HUES6 (cell line): ENCODE results near the gene NALF2.

Experiments
- H3K27ac ChIP-seq: 2 replicates; pipeline ENCODE4 v1.7.0; 2013; ENCODE audit warnings: low read depth, mild to moderate bottlenecking, low read length, inconsistent platforms
- H3K27me3 ChIP-seq: 2 replicates; pipeline ENCODE4 v1.6.1; 2013; ENCODE audit warnings: low read length; ENCODE audit not compliant: control insufficient read depth, insufficient read depth
- H3K36me3 ChIP-seq: 2 replicates; pipeline ENCODE4 v1.6.1; 2013; ENCODE audit warnings: low read length; ENCODE audit not compliant: control insufficient read depth, insufficient read depth
- H3K4me1 ChIP-seq: 2 replicates; pipeline ENCODE4 v1.6.1; 2013; ENCODE audit warnings: low read length; ENCODE audit not compliant: control insufficient read depth, insufficient read depth
- H3K4me3 ChIP-seq: 2 replicates; pipeline ENCODE4 v1.5.1; 2013; ENCODE audit warnings: low read depth, low read length
- H3K9ac ChIP-seq: one replicate; pipeline ENCODE4 v1.6.1; 2013; ENCODE audit warnings: mild to moderate bottlenecking, low read length
- H3K9me3 ChIP-seq: 2 replicates; pipeline ENCODE4 v1.6.1; 2013; ENCODE audit warnings: low read depth, low read length; ENCODE audit not compliant: control insufficient read depth, insufficient read depth

The NALF2 gene

DNA sequence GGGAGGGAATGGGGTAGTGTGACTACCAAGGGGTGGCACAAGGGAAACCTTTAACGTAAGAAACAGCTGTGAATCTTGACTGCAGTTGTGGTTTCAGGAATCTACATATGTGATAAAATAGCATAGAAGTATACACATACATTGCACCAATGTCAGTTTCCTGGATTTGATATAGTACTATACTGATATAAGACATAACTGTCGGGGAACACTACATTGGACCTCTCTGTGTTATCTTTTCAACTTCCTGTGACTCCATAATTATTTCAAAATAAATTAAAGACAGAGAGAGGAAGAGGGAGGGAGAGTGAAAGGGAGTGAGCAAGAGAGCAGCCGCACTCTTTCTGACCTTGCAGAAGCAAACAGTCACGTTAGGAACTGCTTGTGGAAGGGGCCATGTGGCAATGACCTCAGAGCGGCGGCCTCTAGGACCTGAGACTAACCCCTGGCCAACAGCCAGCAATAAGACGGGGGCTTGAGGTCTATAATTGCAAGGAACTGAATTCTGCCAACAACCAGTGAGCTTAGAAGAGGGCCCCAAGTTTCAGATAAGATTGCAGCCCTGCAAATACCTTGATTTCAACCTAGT is 47.4 kb downstream of the NALF2 start:
- no peak overlapping the region for H3K4me3 ChIP-seq
- peaks cover 24% of the 10 kb centered on the region; the same call in 1 of the 2 replicates for H3K9me3 ChIP-seq
- no peaks in the 10 kb centered on the region for H3K27me3 ChIP-seq
- peaks cover 24% of the 10 kb centered on the region for H3K4me1 ChIP-seq
- no peak overlapping the region for H3K27ac ChIP-seq
- H3K9ac ChIP-seq = no peak overlapping the region
- H3K36me3 ChIP-seq = no peaks in the 10 kb centered on the region

DNA sequence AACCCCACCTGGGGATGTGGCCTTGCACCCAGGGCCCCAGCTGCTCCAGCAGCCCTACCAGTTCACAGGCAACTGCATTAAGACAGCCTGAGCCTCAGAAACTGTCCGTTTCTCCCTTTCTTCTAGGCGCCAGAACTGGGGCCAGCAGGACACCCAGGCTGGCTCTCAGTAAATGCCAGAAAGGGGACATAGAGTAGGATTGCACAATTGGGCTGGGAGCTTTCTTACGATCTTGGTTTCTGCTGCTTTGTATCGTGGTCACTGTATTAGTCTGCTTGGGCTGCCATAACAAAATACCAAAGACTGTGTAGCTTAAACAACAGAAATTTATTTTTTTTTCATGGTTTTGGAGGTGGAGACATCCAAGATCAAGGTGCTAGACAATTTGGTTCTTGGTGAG is 48.4 kb downstream of the NALF2 start:
- Histone ChIP-seq H3K4me1 (peaks cover 30% of the 10 kb centered on the region), H3K9ac (no peak overlapping the region), H3K27me3 (no peaks in the 10 kb centered on the region), H3K27ac (no peak overlapping the region), H3K9me3 (peaks cover 15% of the 10 kb centered on the region; the same call in 1 of the 2 replicates), H3K36me3 (no peaks in the 10 kb centered on the region), H3K4me3 (no peak overlapping the region)
